Measurements from ENCODE around the gene SLC35F3. TPM values are rescaled to one million over a fixed set of nuclear protein-coding genes. Genes with fewer than 3 reads are reported as not detected.

SLC35F3 gene
- total and polyA plus RNA-seq, 9 of the 15 experiments (the other 6 are each of a cell fraction or from before 2014, with no cell fraction given) = 0.04 to 0.07 (median 0.04) TPM; not detected in 6

- Histone ChIP-seq H3K36me3 (ENCODE audit: control insufficient read depth, insufficient read depth, low read length) (no peaks in the 10 kb centered on the region), H3K79me2 (ENCODE audit: control insufficient read depth, insufficient read depth, low read length) (no peaks in the 10 kb centered on the region), H3K4me3 (no peak overlapping the region), H3K9me3 (replicated peaks; ENCODE audit: control insufficient read depth, insufficient read depth, low read depth, low read length) (no peaks in the 10 kb centered on the region), H3K27me3 (ENCODE audit: control insufficient read depth in 2 of 2, insufficient read depth in 2 of 2, low read length in 2 of 2) (peaks cover 16 to 25% of the 10 kb centered on the region in 2 experiments), H4K20me1 (replicated peaks; ENCODE audit: control insufficient read depth, insufficient read depth, low read length) (no peaks in the 10 kb centered on the region), H3K27ac (ENCODE audit: extremely low read depth, low read depth, low read length) (no peak overlapping the region), H3K9me1 (ENCODE audit: control insufficient read depth, insufficient read depth, low read length) (no peaks in the 10 kb centered on the region), H3K9ac (ENCODE audit: insufficient read depth in 1 of 2, low read depth in 2 of 2, low read length in 2 of 2) (no peak overlapping the region), H3K4me1 (replicated peaks in 1 of 2; ENCODE audit: control insufficient read depth in 2 of 2, insufficient read depth in 2 of 2, low read length in 2 of 2) (peaks cover 0 to 16% of the 10 kb centered on the region in 2 experiments; a peak in 2 of 5 replicates), H3K4me2 (ENCODE audit: insufficient read depth, low read length) (no peak overlapping the region), H2AFZ (ENCODE audit: low read depth, low read length) (no peak overlapping the region)
- DNase-seq (ENCODE audit: extremely low read depth in 1 of 4, low spot score in 3 of 4) (no peak), ATAC-seq (no peak), FAIRE-seq (no peak)
- TF ChIP-seq ZNF449 (CRISPR knock-in tag; IDR thresholded peaks at IDR 0.05) (no peak), MEIS2 (IDR thresholded peaks at IDR 0.05; ENCODE audit: partially characterized antibody) (peak; percentile 33)
- BruUV-seq (replicated peaks) = no TSS peak
- ChIA-PET POLR2A (no interaction called here), CTCF (ENCODE audit: low intra/inter-chr PET ratio) (no interaction called here)
- intact Hi-C loops (cut with micrococcal nuclease) = loop anchor here (5.0 to 10.0 kb wide), 2 partner anchors 159 to 203 kb away; no protein-coding TSS in a partner anchor
- in situ Hi-C loops (cut with MboI) = no loop called here
Observed at GRCh38 chr1:233908092-233908491, 3.6 kb downstream of the SLC35F3 start.

GRCh38 chr1:233909195-233909594 is 4.7 kb downstream of the SLC35F3 start:
- Histone ChIP-seq H3K4me1 (replicated peaks in 1 of 2; ENCODE audit: control insufficient read depth in 2 of 2, insufficient read depth in 2 of 2, low read length in 2 of 2) (peaks cover 0 to 16% of the 10 kb centered on the region in 2 experiments; a peak in 2 of 5 replicates), H3K79me2 (ENCODE audit: control insufficient read depth, insufficient read depth, low read length) (no peaks in the 10 kb centered on the region), H2AFZ (ENCODE audit: low read depth, low read length) (no peak overlapping the region), H3K9me3 (replicated peaks; ENCODE audit: control insufficient read depth, insufficient read depth, low read depth, low read length) (no peaks in the 10 kb centered on the region), H3K9me1 (ENCODE audit: control insufficient read depth, insufficient read depth, low read length) (no peaks in the 10 kb centered on the region), H3K27me3 (ENCODE audit: control insufficient read depth in 2 of 2, insufficient read depth in 2 of 2, low read length in 2 of 2) (peaks cover 12 to 26% of the 10 kb centered on the region in 2 experiments), H3K4me3 (no peak overlapping the region), H4K20me1 (replicated peaks; ENCODE audit: control insufficient read depth, insufficient read depth, low read length) (no peaks in the 10 kb centered on the region), H3K36me3 (ENCODE audit: control insufficient read depth, insufficient read depth, low read length) (no peaks in the 10 kb centered on the region), H3K9ac (ENCODE audit: insufficient read depth in 1 of 2, low read depth in 2 of 2, low read length in 2 of 2) (no peak overlapping the region), H3K4me2 (ENCODE audit: insufficient read depth, low read length) (no peak overlapping the region), H3K27ac (ENCODE audit: extremely low read depth, low read depth, low read length) (no peak overlapping the region)
- TF ChIP-seq GTF2A2 (tag; IDR thresholded peaks at IDR 0.05) = no peak
- no peak for TF ChIP-seq MEF2D (tag; conservative IDR thresholded peaks at IDR 0.05; ENCODE audit: low read depth)
- TF ChIP-seq DNMT1 (IDR thresholded peaks at IDR 0.05) = no peak
- TF ChIP-seq NCOA4 (IDR thresholded peaks at IDR 0.05; ENCODE audit: partially characterized antibody) = no peak
- TF ChIP-seq RBM25 (IDR thresholded peaks at IDR 0.05; ENCODE audit: low read depth, low read length, severe bottlenecking) = no peak
- no peak for TF ChIP-seq ZFP91 (CRISPR knock-in tag; IDR thresholded peaks at IDR 0.05)
- no peak for TF ChIP-seq ETV5 (CRISPR knock-in tag; IDR thresholded peaks at IDR 0.05; ENCODE audit: low read depth)
- TF ChIP-seq MYBL2 (IDR thresholded peaks at IDR 0.05; ENCODE audit: low read depth) = no peak
- TF ChIP-seq MYBL2 (CRISPR knock-in tag; IDR thresholded peaks at IDR 0.05; ENCODE audit: borderline replicate concordance) = no peak
- TF ChIP-seq HCFC1 (IDR thresholded peaks at IDR 0.05; ENCODE audit: low read depth, low read length) = no peak
- no peak for TF ChIP-seq GATAD2B (IDR thresholded peaks at IDR 0.05; ENCODE audit: borderline replicate concordance)
- TF ChIP-seq CSDE1 (IDR thresholded peaks at IDR 0.05) = no peak
- no peak for TF ChIP-seq BRCA1 (IDR thresholded peaks at IDR 0.05)
- no peak for TF ChIP-seq BRCA1 (CRISPR knock-in tag; IDR thresholded peaks at IDR 0.05)
- in situ Hi-C loops (cut with MboI) (no loop called here), intact Hi-C loops (cut with micrococcal nuclease) (loop anchor here (5.0 to 10.0 kb wide), 2 partner anchors 158 to 204 kb away; no protein-coding TSS in a partner anchor)
- ATAC-seq (no peak), DNase-seq (ENCODE audit: extremely low read depth in 1 of 4, low spot score in 3 of 4) (no peak), FAIRE-seq (no peak)
- POLR2A ChIA-PET = interaction anchor here (0.6 to 0.8 kb wide), 2 partner anchors 418 to 1713 kb away, joined by 3 read pairs; no protein-coding TSS in a partner anchor
- CTCF ChIA-PET (ENCODE audit: low intra/inter-chr PET ratio) = no interaction called here
- BruUV-seq (replicated peaks) = no TSS peak
- WGBS (ENCODE audit: insufficient coverage, low coverage, missing lambda C conversion rate) = 0% methylated on average over 1 of the region's 1 CpG

Data from K562 (cell line).